BE2C (cell line): ENCODE results near the gene BTD.

Source experiments
- DNase-seq: peaks from one replicate; pipeline ENCODE4 v3.0.0-alpha.2; 2020
- H3K27me3 ChIP-seq: fragments of 250-450 bp; sonication (Bioruptor Pico); 2 replicates; pipeline ENCODE4 v1.5.1; 2020; ENCODE audit warnings: mild to moderate bottlenecking
- H3K36me3 ChIP-seq: fragments of 250-450 bp; sonication (Bioruptor Pico); 2 replicates; pipeline ENCODE4 v1.5.1; 2020; ENCODE audit warnings: mild to moderate bottlenecking
- H3K4me1 ChIP-seq: fragments of 250-450 bp; sonication (Bioruptor Pico); 2 replicates; pipeline ENCODE4 v1.5.1; 2020
- H3K4me3 ChIP-seq: 2 replicates; pipeline ENCODE4 v1.5.1; 2011; ENCODE audit warnings: low read depth, low read length
- H3K9me3 ChIP-seq: fragments of 250-450 bp; sonication (Bioruptor Pico); 2 replicates; pipeline ENCODE4 v1.5.1; 2020
- TF ChIP-seq, protein P1 (sequence below): IDR thresholded peaks from 2 replicates; pipeline ENCODE4 v1.5.1; 2012; ENCODE audit warnings: mild to moderate bottlenecking, low read depth, low read length

The BTD gene

DNA sequence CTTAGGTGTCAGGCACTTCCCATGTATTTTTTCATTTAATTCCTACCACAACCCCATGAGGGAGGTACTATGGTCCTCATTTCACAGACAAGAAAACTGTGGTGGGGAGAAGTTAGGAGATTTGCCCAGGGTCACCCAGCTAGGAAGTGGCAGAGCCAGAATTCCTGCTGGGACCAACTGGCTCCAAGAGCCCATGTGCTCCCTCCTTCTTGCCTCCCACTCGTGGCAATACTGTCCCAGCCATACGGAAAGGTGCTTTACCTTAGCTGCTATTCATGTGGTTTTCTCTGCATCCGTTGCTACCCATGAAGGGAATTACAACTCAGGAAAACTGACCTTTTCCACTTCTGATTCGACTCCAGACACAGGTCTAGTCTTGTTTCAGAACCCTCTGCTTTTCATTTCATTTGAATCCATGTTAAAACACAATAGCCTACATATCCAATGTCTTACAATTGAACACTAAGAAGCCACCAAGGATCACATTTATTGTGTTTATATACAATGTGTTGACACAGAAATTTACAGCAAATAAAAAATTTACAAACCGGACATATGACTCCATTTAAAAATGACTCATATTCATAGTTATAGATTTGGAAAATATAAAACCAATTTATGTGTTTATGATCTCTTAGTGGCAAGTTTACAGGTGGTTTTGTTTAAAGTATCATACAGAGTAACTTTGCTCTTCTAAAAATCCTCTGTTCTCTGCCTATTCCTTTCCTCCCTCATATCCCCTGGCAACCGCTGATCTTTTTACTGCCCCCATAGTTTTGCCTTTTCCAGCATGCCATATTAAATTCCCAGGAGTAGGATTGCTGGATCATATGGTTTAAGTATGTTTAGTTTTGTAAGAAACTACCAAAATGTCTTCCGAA lies 58.8 kb downstream of the BTD start:
- Histone ChIP-seq H3K4me1 (no peaks in the 10 kb centered on the region), H3K36me3 (no peaks in the 10 kb centered on the region), H3K9me3 (no peaks in the 10 kb centered on the region), H3K27me3 (no peaks in the 10 kb centered on the region), H3K4me3 (no peak overlapping the region)
- DNase-seq = no peak
- TF ChIP-seq, protein P1, sequence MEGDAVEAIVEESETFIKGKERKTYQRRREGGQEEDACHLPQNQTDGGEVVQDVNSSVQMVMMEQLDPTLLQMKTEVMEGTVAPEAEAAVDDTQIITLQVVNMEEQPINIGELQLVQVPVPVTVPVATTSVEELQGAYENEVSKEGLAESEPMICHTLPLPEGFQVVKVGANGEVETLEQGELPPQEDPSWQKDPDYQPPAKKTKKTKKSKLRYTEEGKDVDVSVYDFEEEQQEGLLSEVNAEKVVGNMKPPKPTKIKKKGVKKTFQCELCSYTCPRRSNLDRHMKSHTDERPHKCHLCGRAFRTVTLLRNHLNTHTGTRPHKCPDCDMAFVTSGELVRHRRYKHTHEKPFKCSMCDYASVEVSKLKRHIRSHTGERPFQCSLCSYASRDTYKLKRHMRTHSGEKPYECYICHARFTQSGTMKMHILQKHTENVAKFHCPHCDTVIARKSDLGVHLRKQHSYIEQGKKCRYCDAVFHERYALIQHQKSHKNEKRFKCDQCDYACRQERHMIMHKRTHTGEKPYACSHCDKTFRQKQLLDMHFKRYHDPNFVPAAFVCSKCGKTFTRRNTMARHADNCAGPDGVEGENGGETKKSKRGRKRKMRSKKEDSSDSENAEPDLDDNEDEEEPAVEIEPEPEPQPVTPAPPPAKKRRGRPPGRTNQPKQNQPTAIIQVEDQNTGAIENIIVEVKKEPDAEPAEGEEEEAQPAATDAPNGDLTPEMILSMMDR = no peak

- no peaks in the 10 kb centered on the region for H3K27me3 ChIP-seq
- no peak for DNase-seq
- no peak overlapping the region for H3K4me3 ChIP-seq
- H3K9me3 ChIP-seq = no peaks in the 10 kb centered on the region
- H3K36me3 ChIP-seq = no peaks in the 10 kb centered on the region
- no peaks in the 10 kb centered on the region for H3K4me1 ChIP-seq
- TF ChIP-seq, protein P1 = no peak
These were observed 62.6 kb downstream of the BTD start for GRCh38 chr3:15664144-15664543.

DNA sequence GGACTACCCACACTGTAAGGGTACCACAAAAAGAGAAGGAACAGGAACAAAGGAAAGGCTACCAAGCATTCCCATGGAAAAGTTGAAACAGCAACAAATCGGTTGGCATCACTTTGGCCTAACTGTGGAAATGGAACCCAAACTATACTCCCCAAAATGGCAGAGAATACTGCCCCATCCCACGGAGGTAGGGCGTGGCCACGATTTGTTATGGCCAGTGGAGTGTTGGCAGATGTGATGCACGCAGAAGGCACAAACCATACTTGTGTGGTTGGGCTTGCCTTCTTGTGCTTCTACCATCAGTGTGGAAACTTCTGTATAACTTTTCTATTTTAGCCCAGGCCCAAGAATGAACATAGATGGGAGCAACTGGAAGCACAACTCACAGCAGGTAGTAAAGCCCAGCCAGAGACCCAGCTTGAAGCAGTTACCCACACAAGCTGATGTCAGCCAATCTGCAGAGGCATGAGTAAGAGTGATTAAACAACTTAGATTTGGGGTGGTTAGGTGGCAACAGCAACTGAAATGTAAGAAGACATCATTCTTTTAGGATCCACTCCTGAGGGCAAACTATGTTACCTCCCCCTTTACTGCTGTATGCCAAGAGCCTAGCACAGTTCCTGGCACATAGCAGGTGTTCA lies 64.1 kb downstream of the BTD start:
- H3K4me3 ChIP-seq = no peak overlapping the region
- H3K4me1 ChIP-seq = no peaks in the 10 kb centered on the region
- DNase-seq = no peak
- no peaks in the 10 kb centered on the region for H3K36me3 ChIP-seq
- TF ChIP-seq, protein P1 = no peak
- H3K9me3 ChIP-seq = no peaks in the 10 kb centered on the region
- no peaks in the 10 kb centered on the region for H3K27me3 ChIP-seq

DNA sequence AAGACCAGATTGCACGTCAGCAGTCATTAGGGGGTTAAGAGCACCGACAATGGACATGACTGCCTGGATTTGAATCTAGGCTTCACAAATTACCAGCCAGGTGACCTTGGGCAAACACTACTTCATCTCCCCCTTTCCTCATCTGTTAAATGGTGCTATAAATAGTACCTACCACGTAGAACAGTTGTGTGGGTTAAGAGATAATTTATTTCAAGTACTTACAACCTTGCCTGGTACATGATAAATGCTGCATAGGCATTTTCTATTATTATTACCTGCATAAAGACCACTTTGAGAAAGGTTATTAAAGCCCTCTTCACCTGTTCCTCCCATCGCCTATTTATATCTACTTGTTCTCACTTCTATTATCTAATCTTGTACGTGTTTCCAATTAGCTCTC lies 64.7 kb downstream of the BTD start:
- Histone ChIP-seq H3K36me3 (no peaks in the 10 kb centered on the region), H3K4me3 (no peak overlapping the region), H3K27me3 (no peaks in the 10 kb centered on the region), H3K9me3 (no peaks in the 10 kb centered on the region), H3K4me1 (no peaks in the 10 kb centered on the region)
- TF ChIP-seq, protein P1 = no peak
- DNase-seq = no peak

DNA sequence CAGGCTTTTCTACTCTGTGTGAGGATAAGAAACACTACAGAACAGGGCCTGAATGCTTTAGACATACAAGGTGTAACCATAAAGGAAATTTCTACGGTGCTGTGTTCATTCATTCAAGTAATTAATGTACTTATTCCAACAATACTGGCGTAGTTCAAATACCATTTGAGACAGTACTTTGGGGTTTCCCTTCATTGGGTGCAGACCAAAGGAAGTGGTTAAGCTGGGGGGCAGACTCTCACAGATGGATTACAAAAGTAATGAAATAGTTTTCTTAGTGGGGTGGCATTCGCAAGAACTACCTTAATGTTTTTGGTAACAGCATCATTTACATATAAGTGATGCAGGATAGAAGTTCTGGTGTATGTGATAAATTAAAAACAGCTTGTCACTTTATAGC lies 65.9 kb downstream of the BTD start:
- Histone ChIP-seq H3K4me1 (no peaks in the 10 kb centered on the region), H3K27me3 (no peaks in the 10 kb centered on the region), H3K4me3 (no peak overlapping the region), H3K36me3 (no peaks in the 10 kb centered on the region), H3K9me3 (no peaks in the 10 kb centered on the region)
- DNase-seq = no peak
- TF ChIP-seq, protein P1 = no peak

- DNase-seq = no peak
- TF ChIP-seq, protein P1 = no peak
- no peak overlapping the region for H3K4me3 ChIP-seq
- no peaks in the 10 kb centered on the region for H3K27me3 ChIP-seq
- no peaks in the 10 kb centered on the region; the same call in 1 of the 2 replicates for H3K36me3 ChIP-seq
- H3K9me3 ChIP-seq = no peaks in the 10 kb centered on the region
- H3K4me1 ChIP-seq = no peaks in the 10 kb centered on the region
These were observed 72.0 kb downstream of the BTD start for GRCh38 chr3:15673536-15673935.
